ENCODE results near the gene P2RY10.

Gene P2RY10

GRCh38 chrX:78945186-78945912 is at the start of gene P2RY10:
P2RY10 (plus strand) TSS chrX:78945391; CDS start chrX:78960521, 15,130 bp downstream.
- no peak within 1 kb of the TSS for H3K4me3 ChIP-seq (ENCODE audit: low read length)
- H3K27ac ChIP-seq (ENCODE audit: low read depth, low read length) = no peak within 1 kb of the TSS
- H3K9ac ChIP-seq (ENCODE audit: low read length) = no peak within 1 kb of the TSS
- H3K4me1 ChIP-seq (ENCODE audit: control insufficient read depth, insufficient read depth, low read length) = no peaks in the 10 kb centered on the region
- H3K27me3 ChIP-seq (ENCODE audit: control insufficient read depth, insufficient read depth, low read length) = no peaks in the 10 kb centered on the region
- H3K36me3 ChIP-seq (ENCODE audit: control insufficient read depth, insufficient read depth, low read length) = no peaks in the 10 kb centered on the region

GRCh38 chrX:78922754-78923153 is 22.4 kb upstream of the P2RY10 start:
- no peak overlapping the region for H3K9ac ChIP-seq (ENCODE audit: low read length)
- H3K27ac ChIP-seq (ENCODE audit: low read depth, low read length) = no peak overlapping the region
- no peaks in the 10 kb centered on the region for H3K4me1 ChIP-seq (ENCODE audit: control insufficient read depth, insufficient read depth, low read length)
- no peaks in the 10 kb centered on the region for H3K36me3 ChIP-seq (ENCODE audit: control insufficient read depth, insufficient read depth, low read length)
- no peak overlapping the region for H3K4me3 ChIP-seq (ENCODE audit: low read length)
- no peaks in the 10 kb centered on the region for H3K27me3 ChIP-seq (ENCODE audit: control insufficient read depth, insufficient read depth, low read length)

- no peaks in the 10 kb centered on the region for H3K36me3 ChIP-seq (ENCODE audit: control insufficient read depth, insufficient read depth, low read length)
- H3K9ac ChIP-seq (ENCODE audit: low read length) = no peak overlapping the region
- no peak overlapping the region for H3K27ac ChIP-seq (ENCODE audit: low read depth, low read length)
These were observed 21.8 kb upstream of the P2RY10 start for GRCh38 chrX:78923198-78924015.

GRCh38 chrX:78931814-78932213 is 13.4 kb upstream of the P2RY10 start:
- Histone ChIP-seq H3K27ac (ENCODE audit: low read depth, low read length) (no peak overlapping the region), H3K9ac (ENCODE audit: low read length) (no peak overlapping the region), H3K4me3 (ENCODE audit: low read length) (no peak overlapping the region)

More at GRCh38 chrX:78923198-78924015, 21.8 kb upstream of the P2RY10 start:
- no peaks in the 10 kb centered on the region for H3K4me1 ChIP-seq (ENCODE audit: control insufficient read depth, insufficient read depth, low read length)
- H3K4me3 ChIP-seq (ENCODE audit: low read length) = no peak overlapping the region
- no peaks in the 10 kb centered on the region for H3K27me3 ChIP-seq (ENCODE audit: control insufficient read depth, insufficient read depth, low read length)

GRCh38 chrX:78934866-78935265 is 10.3 kb upstream of the P2RY10 start:
- H3K9ac ChIP-seq (ENCODE audit: low read length) = no peak overlapping the region

More at GRCh38 chrX:78931814-78932213, 13.4 kb upstream of the P2RY10 start:
- Histone ChIP-seq H3K4me1 (ENCODE audit: control insufficient read depth, insufficient read depth, low read length) (no peaks in the 10 kb centered on the region), H3K36me3 (ENCODE audit: control insufficient read depth, insufficient read depth, low read length) (no peaks in the 10 kb centered on the region), H3K27me3 (ENCODE audit: control insufficient read depth, insufficient read depth, low read length) (no peaks in the 10 kb centered on the region)

GRCh38 chrX:78944351-78944750 is 840 bp upstream of the P2RY10 start:
- Histone ChIP-seq H3K4me1 (ENCODE audit: control insufficient read depth, insufficient read depth, low read length) (no peaks in the 10 kb centered on the region), H3K9ac (ENCODE audit: low read length) (no peak overlapping the region), H3K27ac (ENCODE audit: low read depth, low read length) (no peak overlapping the region), H3K4me3 (ENCODE audit: low read length) (no peak overlapping the region), H3K27me3 (ENCODE audit: control insufficient read depth, insufficient read depth, low read length) (no peaks in the 10 kb centered on the region), H3K36me3 (ENCODE audit: control insufficient read depth, insufficient read depth, low read length) (no peaks in the 10 kb centered on the region)

More at GRCh38 chrX:78934866-78935265, 10.3 kb upstream of the P2RY10 start:
- H3K27ac ChIP-seq (ENCODE audit: low read depth, low read length) = no peak overlapping the region
- no peaks in the 10 kb centered on the region for H3K4me1 ChIP-seq (ENCODE audit: control insufficient read depth, insufficient read depth, low read length)
- H3K27me3 ChIP-seq (ENCODE audit: control insufficient read depth, insufficient read depth, low read length) = no peaks in the 10 kb centered on the region
- no peaks in the 10 kb centered on the region for H3K36me3 ChIP-seq (ENCODE audit: control insufficient read depth, insufficient read depth, low read length)
- H3K4me3 ChIP-seq (ENCODE audit: low read length) = no peak overlapping the region

GRCh38 chrX:78946178-78946931 is 1.2 kb downstream of the P2RY10 start:
- Histone ChIP-seq H3K36me3 (ENCODE audit: control insufficient read depth, insufficient read depth, low read length) (no peaks in the 10 kb centered on the region), H3K27me3 (ENCODE audit: control insufficient read depth, insufficient read depth, low read length) (no peaks in the 10 kb centered on the region), H3K4me1 (ENCODE audit: control insufficient read depth, insufficient read depth, low read length) (no peaks in the 10 kb centered on the region), H3K9ac (ENCODE audit: low read length) (no peak overlapping the region), H3K4me3 (ENCODE audit: low read length) (no peak overlapping the region), H3K27ac (ENCODE audit: low read depth, low read length) (no peak overlapping the region)

- Histone ChIP-seq H3K36me3 (ENCODE audit: control insufficient read depth, insufficient read depth, low read length) (no peaks in the 10 kb centered on the region), H3K27me3 (ENCODE audit: control insufficient read depth, insufficient read depth, low read length) (no peaks in the 10 kb centered on the region), H3K4me3 (ENCODE audit: low read length) (no peak overlapping the region), H3K4me1 (ENCODE audit: control insufficient read depth, insufficient read depth, low read length) (no peaks in the 10 kb centered on the region), H3K27ac (ENCODE audit: low read depth, low read length) (no peak overlapping the region), H3K9ac (ENCODE audit: low read length) (no peak overlapping the region)
These were observed 5.0 kb downstream of the P2RY10 start for GRCh38 chrX:78950009-78950835.

GRCh38 chrX:78957049-78957767 is 12.0 kb downstream of the P2RY10 start:
- H3K4me3 ChIP-seq (ENCODE audit: low read length) = no peak overlapping the region
- no peaks in the 10 kb centered on the region for H3K36me3 ChIP-seq (ENCODE audit: control insufficient read depth, insufficient read depth, low read length)
- no peaks in the 10 kb centered on the region for H3K27me3 ChIP-seq (ENCODE audit: control insufficient read depth, insufficient read depth, low read length)
- no peaks in the 10 kb centered on the region for H3K4me1 ChIP-seq (ENCODE audit: control insufficient read depth, insufficient read depth, low read length)
- H3K27ac ChIP-seq (ENCODE audit: low read depth, low read length) = no peak overlapping the region
- H3K9ac ChIP-seq (ENCODE audit: low read length) = no peak overlapping the region

GRCh38 chrX:78957768-78958130 is 12.6 kb downstream of the P2RY10 start:
- no peaks in the 10 kb centered on the region for H3K27me3 ChIP-seq (ENCODE audit: control insufficient read depth, insufficient read depth, low read length)
- H3K9ac ChIP-seq (ENCODE audit: low read length) = no peak overlapping the region
- H3K4me1 ChIP-seq (ENCODE audit: control insufficient read depth, insufficient read depth, low read length) = no peaks in the 10 kb centered on the region
- H3K4me3 ChIP-seq (ENCODE audit: low read length) = no peak overlapping the region
- no peaks in the 10 kb centered on the region for H3K36me3 ChIP-seq (ENCODE audit: control insufficient read depth, insufficient read depth, low read length)
- H3K27ac ChIP-seq (ENCODE audit: low read depth, low read length) = no peak overlapping the region

- Histone ChIP-seq H3K27me3 (ENCODE audit: control insufficient read depth, insufficient read depth, low read length) (no peaks in the 10 kb centered on the region), H3K9ac (ENCODE audit: low read length) (no peak overlapping the region), H3K27ac (ENCODE audit: low read depth, low read length) (no peak overlapping the region), H3K4me3 (ENCODE audit: low read length) (no peak overlapping the region), H3K4me1 (ENCODE audit: control insufficient read depth, insufficient read depth, low read length) (no peaks in the 10 kb centered on the region), H3K36me3 (ENCODE audit: control insufficient read depth, insufficient read depth, low read length) (no peaks in the 10 kb centered on the region)
These were observed 13.4 kb downstream of the P2RY10 start for GRCh38 chrX:78958419-78959116.
